HL-60 (cell line): ENCODE measurements around the gene SHLD1.
"Not testable (repeated sequence)": the region's sequence is repeated elsewhere in the genome, so short reads cannot be mapped to it uniquely, and the experiment has no call there.

Experiments used
- DNase-seq, 2 experiments: peaks; one replicate each; pipeline ENCODE4 v3.0.0-alpha.2; 2010 to 2020; ENCODE audit warnings: low read depth in 1 of 2, low spot score in 1 of 2
- H3K27ac ChIP-seq: fragments of 250-450 bp; sonication (Bioruptor Pico); replicated peaks from 2 replicates; pipeline ENCODE4 v1.5.1; 2020; ENCODE audit warnings: mild to moderate bottlenecking, moderate library complexity
- H3K27me3 ChIP-seq: fragments of 250-450 bp; sonication (Bioruptor Pico); 2 replicates; pipeline ENCODE4 v1.5.1; 2021; ENCODE audit warnings: mild to moderate bottlenecking, moderate library complexity; ENCODE audit not compliant: insufficient read depth, poor library complexity, severe bottlenecking
- H3K4me3 ChIP-seq: replicated peaks from 2 replicates; pipeline ENCODE4 v1.5.1; 2011; ENCODE audit warnings: mild to moderate bottlenecking, control low read depth, low read length; ENCODE audit not compliant: insufficient read depth
- CTCF ChIP-seq: IDR thresholded peaks from one replicate; pipeline ENCODE4 v1.5.1; 2011; ENCODE audit warnings: low read length, control low read depth, inconsistent platforms; ENCODE audit not compliant: insufficient read depth
- GABPA ChIP-seq: IDR thresholded peaks from 2 replicates; pipeline ENCODE4 v1.6.1; 2012; ENCODE audit warnings: low read depth
- POLR2AphosphoS5 ChIP-seq: IDR thresholded peaks from 2 replicates; pipeline ENCODE4 v1.6.1; 2012; ENCODE audit warnings: low read depth
- REST ChIP-seq: IDR thresholded peaks from 2 replicates; pipeline ENCODE4 v1.6.1; 2012; ENCODE audit warnings: low read depth; ENCODE audit not compliant: insufficient replicate concordance
- SPI1 ChIP-seq: IDR thresholded peaks from 2 replicates; pipeline ENCODE4 v1.6.1; 2012; ENCODE audit warnings: low read depth, mild to moderate bottlenecking, borderline replicate concordance
- long read RNA-seq: library from polyadenylated mRNA; unstranded; transcript quantifications from one replicate; pipeline ENCODE4 v2.0.0, GENCODE V29; 2020

Gene SHLD1
- long read RNA-seq, transcript SHLD1-201 (3 exons, 1,154 nt) = major isoform, 23 of 27 reads
- long read RNA-seq, partial matches to known transcripts = 1 of 27 reads
- long read RNA-seq, other reads (novel, unspliced or antisense) = 3 of 27 reads

GRCh38 chr20:5749952-5750779 is at the start of gene SHLD1:
TSS of gene SHLD1 (plus strand) at chr20:5750401. CDS start at chr20:5772866, 22,465 bp downstream.
- no peaks in the 10 kb centered on the region for H3K27me3 ChIP-seq
- H3K27ac ChIP-seq = peak within 1 kb of the TSS; percentile 57
- H3K4me3 ChIP-seq = peak within 1 kb of the TSS; percentile 58
- TF ChIP-seq POLR2AphosphoS5 (peak; percentile 82; the same call in 1 of the 2 replicates), SPI1 (0 out of 2 replicates have a peak, but pooled peaks have one; percentile 10), REST (no peak), GABPA (peak; percentile 81), CTCF (no peak)
- peak; percentile 77 to 91 for DNase-seq

GRCh38 chr20:5702339-5702738 is 47.9 kb upstream of the SHLD1 start:
- H3K27me3 ChIP-seq, H3K4me3 ChIP-seq, DNase-seq, H3K27ac ChIP-seq: not testable (repeated sequence)

GRCh38 chr20:5703681-5704101 is 46.5 kb upstream of the SHLD1 start:
- TF ChIP-seq CTCF (no peak), SPI1 (no peak), GABPA (no peak), REST (no peak), POLR2AphosphoS5 (no peak)
- DNase-seq = no peak
- Histone ChIP-seq H3K27me3 (no peaks in the 10 kb centered on the region), H3K4me3 (no peak overlapping the region), H3K27ac (no peak overlapping the region)

- Histone ChIP-seq H3K4me3 (no peak overlapping the region), H3K27ac (no peak overlapping the region), H3K27me3 (no peaks in the 10 kb centered on the region)
- TF ChIP-seq POLR2AphosphoS5 = no peak
- no peak for TF ChIP-seq SPI1
- no peak for TF ChIP-seq REST
- TF ChIP-seq CTCF = no peak
- no peak for DNase-seq
Observed at GRCh38 chr20:5705827-5706226, 44.4 kb upstream of the SHLD1 start.
